GM21717 (cell line): ENCODE measurements around the gene MAPK11.

Experiments
- ATAC-seq: cut with Tn5 transposase; IDR thresholded peaks from one replicate; pipeline ENCODE4 v1.9.1; 2021; ENCODE audit warnings: mild to moderate bottlenecking, moderate library complexity; ENCODE audit not compliant: unreplicated experiment

Gene MAPK11

GRCh38 chr22:50262973-50263617, 7.1 kb downstream of the MAPK11 start:
- ATAC-seq = no peak

DNA sequence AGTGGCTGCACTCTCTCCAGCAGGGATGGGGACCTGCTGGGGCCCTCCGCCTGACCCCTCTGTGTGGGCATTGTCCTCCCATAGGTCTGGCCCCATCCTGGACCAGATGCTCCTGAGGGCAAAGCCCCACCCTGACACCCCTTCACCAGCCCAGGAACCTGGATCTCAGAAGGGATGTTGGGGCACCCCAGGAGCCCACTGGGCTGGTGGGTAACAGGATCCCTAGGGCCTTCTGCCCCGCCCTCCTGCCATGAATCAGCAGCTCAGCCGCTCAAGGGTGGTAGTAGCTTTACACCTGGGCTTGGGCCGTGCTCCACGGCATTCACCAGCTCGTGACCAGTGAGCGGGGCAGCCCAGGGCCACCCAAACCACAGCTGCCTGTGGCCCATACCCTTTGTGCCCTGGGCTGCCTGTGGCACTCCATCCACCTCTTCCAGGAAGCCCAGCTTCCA, 7.7 kb downstream of the MAPK11 start:
- no peak for ATAC-seq

DNA sequence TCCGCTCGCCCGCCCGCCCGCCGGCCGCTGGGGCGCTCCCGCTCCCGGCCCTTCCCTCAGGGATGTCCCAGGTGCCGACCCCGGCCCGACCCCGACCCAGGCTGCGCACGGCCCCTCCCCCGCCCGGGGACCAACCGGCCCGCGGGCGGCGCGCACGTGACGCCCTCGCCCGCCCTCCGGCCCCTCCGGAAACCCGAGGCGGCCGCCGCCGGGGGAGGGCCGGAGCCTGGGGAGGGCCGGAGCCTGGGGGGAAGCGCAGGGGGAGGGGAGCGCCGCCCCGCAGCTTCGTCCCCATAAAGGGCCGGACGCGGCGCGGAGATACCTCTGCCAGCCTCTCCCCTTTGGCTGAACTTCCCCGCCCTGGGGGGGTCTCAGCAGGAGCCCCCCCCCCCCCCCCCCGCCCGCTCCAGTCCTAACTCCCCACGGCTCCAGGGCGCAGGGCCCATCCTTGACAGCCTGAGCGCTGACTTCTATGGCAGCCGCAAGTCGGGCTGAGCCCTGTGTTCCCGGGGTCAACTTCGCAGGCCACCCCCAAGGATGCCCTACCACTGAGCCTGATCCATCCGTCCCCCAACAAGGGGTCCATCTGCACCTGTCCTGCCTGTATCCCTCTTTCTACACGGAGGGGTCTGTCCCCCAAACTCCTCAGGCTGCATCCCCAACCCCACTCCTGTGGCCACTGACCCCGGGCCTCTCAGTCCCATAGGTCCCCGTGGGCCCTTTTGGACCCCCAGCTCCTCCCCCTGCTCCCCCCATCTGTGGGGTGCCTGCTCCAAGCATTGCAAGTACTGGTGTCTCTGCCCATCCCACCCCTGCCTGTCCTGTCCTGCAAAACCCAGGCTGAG, 8.3 kb downstream of the MAPK11 start, which contains the start of gene MAPK12:
MAPK12 (minus strand) TSS at position 69 of the 845 bp plus-strand sequence. CDS start 174 bp downstream, outside the sequence.
- ATAC-seq = no peak

- ATAC-seq = no peak
These were observed 9.2 kb downstream of the MAPK11 start for GRCh38 chr22:50260801-50261614.

DNA sequence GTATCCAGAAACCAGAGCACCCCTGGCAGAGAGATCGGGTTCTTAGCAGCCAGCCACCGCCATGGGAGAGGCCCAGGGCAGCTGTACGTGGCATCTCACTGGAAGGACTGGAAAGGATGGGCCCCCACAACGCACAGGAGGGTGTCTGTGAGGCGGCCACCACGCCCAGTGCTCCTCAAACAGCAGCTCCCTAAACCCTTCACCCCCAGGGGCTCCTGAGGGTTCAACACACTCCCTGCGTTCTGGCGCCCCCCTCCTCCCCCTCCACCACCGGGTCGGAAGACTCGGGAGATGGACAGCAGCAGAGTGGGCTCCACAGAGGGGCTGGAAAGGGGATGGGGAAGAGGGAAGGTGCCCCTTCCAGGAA, 9.8 kb downstream of the MAPK11 start:
- ATAC-seq = no peak

DNA sequence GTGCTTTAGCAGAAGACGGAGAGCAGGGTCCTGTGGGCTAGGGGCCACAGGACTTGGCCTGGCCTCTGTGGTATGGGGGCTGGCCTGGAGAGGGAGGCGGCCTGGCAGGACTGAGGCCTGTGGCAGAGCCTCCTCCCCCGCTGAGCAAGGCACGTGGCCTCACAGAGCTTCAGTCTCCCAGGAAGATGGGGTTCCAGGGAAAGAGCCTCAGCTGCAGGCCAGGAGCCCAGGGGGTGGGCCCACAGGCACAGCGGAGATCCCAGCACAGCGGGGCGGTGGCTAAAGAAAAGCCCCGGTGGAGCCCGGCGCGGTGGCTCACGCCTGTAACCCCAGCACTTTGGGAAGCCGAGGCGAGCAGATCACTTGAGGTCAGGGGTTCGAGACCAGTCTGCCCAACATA, 10.9 kb downstream of the MAPK11 start:
- no peak for ATAC-seq

- ATAC-seq = no peak
These were observed 11.6 kb downstream of the MAPK11 start for GRCh38 chr22:50258361-50259292.

DNA sequence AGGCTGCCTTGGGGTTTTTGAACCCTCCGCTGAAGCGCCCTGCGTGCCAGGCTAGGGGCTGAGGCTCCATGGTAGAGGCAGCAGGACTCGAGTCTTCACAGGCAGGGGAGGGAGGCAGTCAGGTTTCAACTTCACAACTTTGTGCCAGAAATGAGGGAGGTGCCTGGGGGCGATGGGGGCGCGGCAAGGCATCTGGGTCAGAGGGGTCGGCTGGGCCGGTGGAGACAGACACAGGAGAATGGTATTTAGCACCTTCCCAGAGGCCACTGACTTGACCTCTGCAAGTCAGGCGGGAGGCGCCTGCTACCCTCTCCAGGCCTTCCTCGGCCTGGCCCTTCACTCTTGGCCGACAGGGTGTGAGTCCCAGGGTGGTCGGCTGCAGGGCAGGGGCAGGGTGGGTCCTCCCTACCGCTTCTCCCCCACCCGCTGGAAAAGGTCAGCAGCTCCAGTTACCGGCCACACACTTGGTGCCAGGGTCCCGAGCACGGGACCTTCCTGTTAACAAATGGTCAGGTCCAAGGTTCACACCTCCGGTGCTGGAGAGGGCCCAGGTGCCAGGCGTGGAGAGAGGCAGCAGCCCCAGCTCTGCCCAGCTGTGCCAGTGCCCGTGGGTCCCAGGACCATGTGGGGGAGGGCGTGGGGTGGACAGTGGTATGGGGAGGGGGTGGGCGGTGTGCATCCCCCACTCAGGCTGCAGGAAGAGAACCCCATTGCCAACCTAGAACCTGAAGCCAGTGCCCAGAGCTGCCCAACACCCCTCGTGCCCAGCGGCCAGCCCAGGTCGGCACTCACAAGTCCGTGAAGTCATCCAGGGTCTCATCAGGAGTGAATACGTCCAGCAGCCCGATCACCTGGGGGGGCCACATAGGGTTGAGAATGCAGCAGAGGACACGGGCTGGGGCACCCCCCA, 12.5 kb downstream of the MAPK11 start:
- no peak for ATAC-seq

GRCh38 chr22:50257041-50257440, 13.1 kb downstream of the MAPK11 start:
- no peak for ATAC-seq

DNA sequence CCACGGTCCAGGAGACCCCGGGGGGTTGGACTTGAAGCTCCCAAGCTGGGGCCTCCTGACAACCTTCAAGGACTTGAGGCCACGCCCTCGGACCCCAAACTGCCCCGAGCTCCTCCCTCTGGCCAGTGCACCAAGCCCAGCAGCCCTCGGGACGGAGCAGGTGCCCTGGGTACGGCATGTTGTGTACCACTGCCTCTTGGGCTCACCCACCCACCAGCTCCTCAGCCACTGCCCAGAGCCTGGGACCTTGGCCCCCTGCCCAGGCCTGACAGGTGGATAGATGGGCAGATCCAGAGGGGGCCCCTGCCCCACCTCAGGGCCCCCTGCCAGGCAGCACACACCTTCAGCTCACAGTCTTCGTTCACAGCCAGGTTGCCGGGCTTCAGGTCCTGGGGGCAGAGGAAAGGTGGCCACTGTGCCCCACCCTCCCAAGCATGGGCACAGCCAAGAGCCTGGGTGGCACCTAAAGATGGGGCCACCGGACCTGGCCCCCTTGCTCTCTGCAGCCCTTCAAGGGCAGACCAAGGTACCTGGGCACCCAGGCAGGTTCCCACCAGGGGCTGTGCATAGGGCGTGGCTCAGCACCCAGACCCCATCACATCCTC, 13.8 kb downstream of the MAPK11 start:
- ATAC-seq = no peak

DNA sequence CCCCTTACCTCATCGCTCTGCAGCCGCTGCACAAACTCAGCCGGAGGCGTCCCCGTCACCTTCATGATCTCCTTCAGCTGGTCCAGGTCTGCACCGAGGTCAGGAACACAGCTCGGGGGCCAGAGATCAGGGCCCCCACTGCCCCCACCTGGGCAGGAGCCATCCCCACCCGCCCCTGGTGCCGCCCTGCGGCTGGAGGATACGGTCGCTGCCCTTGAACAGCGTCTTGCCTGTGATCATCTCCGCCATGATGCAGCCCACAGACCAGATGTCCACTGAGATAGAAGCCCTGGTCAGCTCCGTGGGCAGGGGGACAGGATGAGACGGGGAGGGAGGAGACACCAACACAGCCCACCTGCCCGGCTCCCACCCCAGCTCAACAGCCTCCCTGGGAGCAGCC, 14.6 kb downstream of the MAPK11 start:
- ATAC-seq = no peak

GRCh38 chr22:50255099-50255498, 15.1 kb downstream of the MAPK11 start:
- no peak for ATAC-seq

GRCh38 chr22:50253941-50254340, 16.2 kb downstream of the MAPK11 start:
- no peak for ATAC-seq

DNA sequence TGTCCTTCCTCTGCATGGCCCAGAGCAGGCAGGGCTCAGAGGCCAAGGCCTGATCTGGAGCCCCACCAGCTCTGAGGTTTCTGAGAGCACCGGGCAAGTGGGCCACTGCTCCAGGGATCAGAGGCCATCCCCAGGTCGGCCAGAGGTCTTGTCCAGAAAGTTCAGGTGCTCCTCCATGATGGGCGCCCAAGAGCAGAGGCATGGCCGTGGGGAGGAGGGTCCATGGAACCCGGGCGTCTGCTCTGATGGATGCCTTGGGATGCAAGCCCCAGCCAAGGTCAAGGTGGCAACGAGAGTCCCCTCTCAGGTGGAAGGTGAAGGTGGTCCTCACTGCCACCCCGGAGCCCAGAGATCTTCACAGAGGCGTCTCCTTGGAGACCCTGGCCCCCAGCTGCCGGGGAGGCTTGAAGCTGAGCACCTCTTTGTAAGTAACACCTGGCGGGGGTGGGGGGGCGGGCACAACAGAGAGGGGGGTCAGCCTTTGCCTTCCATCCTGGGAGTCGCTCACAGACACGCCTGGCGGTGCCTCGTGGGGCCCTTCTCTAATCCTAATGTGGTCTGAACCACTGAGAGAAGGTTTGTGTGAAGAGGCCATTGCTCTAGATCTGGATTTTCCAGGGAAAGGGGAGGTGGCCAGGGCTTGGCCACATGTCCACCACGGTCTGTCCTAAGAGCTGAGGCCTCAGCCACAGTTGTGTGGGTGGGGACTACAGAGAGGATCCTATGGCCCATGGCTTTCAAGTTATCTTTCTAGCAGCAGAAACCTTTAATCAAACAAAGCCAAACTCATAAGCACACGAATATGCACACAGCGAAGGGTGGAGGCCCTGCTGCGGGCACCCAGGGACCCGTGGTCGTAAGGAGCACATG, 16.9 kb downstream of the MAPK11 start:
- ATAC-seq = no peak

DNA sequence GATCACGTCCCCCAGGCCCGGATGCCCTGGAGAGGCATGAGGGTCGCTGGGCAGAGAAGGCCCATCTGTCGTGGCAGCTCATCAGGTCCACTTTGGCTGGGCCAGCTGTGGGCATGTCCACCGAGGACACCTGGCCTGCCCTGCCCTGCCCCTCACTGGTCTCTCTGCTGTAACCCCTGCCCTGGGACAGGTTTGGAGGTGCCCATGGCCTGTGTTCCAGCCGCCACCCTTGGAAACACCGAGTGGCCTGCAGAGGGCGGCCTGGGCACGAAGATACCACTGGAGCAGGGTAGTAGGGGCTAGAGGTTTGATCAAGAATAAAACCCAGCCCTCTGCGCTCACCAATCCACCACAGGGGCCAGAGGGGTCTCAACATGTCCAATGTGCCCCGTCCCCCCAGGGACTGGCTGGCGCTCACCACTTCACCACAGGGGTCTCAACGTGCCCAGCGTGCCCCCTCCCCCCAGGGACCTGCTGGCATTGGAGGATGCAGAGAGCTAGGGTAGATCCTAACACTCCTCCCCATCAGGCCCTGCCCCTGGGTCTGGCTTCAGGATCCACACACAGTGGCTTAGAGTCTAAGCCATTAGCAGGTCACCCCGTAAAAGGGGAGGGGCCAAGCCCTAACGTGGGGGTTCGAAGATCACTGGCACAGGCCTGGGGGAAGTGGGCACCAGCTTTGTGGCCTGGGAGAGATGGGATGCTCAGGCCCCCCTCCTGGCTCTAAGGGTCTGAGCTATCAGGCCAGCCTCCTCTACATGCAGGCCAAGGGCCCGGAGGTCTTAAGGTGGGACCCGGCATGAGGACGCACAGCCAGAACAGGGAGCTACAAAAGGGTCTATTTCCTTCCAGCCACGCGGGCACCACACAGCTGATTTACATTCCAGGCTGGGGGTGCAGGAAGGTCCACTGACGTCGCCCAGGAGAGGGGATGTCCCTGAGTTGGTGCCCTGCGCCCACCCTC, 17.8 kb downstream of the MAPK11 start:
- ATAC-seq = no peak

- no peak for ATAC-seq
These were observed 18.6 kb downstream of the MAPK11 start for GRCh38 chr22:50251477-50252081.
